ENCODE measurements around the gene FAM107A.
A peak's percentile ranks its signal among the peaks of the same experiment; 100 is the strongest.

Gene FAM107A

GRCh38 chr3:58577269-58577821, at the start of gene FAM107A:
Gene FAM107A, minus strand, starts transcription at chr3:58577391. Its CDS starts 7,531 bp downstream, at chr3:58569860.
- peak within 1 kb of the TSS; percentile 22 for H3K4me3 ChIP-seq (ENCODE audit: low read length)
- peak; percentile 38 for DNase-seq (ENCODE audit: low read depth)
- TF ChIP-seq, protein P1, sequence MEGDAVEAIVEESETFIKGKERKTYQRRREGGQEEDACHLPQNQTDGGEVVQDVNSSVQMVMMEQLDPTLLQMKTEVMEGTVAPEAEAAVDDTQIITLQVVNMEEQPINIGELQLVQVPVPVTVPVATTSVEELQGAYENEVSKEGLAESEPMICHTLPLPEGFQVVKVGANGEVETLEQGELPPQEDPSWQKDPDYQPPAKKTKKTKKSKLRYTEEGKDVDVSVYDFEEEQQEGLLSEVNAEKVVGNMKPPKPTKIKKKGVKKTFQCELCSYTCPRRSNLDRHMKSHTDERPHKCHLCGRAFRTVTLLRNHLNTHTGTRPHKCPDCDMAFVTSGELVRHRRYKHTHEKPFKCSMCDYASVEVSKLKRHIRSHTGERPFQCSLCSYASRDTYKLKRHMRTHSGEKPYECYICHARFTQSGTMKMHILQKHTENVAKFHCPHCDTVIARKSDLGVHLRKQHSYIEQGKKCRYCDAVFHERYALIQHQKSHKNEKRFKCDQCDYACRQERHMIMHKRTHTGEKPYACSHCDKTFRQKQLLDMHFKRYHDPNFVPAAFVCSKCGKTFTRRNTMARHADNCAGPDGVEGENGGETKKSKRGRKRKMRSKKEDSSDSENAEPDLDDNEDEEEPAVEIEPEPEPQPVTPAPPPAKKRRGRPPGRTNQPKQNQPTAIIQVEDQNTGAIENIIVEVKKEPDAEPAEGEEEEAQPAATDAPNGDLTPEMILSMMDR (conservative IDR thresholded peaks at IDR 0.05; ENCODE audit: low read depth, low read length) = peak; percentile 67

DNA sequence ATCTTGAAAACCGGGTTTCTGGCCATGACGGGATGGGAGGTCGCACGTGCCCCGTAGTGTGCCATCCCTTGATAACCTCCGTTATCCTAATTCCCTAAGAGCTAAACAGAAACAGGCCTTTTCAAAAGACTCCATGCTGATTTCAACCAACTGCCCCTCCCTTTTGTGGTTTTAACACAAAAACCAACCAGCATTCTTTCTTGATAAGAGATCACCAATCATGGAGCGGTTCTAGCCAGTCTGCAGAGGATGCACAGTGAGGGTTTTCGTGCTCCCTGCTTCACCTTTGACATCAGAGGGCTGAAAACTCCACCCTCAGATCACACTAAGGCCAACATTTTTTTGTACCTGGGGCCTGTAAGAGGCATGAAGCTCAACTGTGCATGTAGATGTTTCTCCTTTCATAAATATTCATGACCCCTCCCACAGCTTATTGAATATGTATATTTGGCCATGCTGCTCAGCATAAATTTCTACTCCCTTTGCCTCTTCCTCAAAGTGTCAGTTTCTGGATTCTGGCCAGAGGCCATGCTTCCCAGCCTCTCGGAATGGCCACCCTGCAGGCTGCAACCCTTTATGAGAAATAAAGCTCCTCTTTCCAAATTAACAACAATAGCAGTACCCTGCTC, 48.1 kb upstream of the FAM107A start:
- H3K4me3 ChIP-seq (ENCODE audit: low read length) = no peak overlapping the region
- no peak for DNase-seq (ENCODE audit: low read depth)
- TF ChIP-seq, protein P1 (conservative IDR thresholded peaks at IDR 0.05; ENCODE audit: low read depth, low read length) = no peak

- no peak overlapping the region for H3K4me3 ChIP-seq (ENCODE audit: low read length)
- no peak for DNase-seq (ENCODE audit: low read depth)
- TF ChIP-seq, protein P1 (conservative IDR thresholded peaks at IDR 0.05; ENCODE audit: low read depth, low read length) = no peak
These were observed 47.4 kb upstream of the FAM107A start for GRCh38 chr3:58624550-58624949.

DNA sequence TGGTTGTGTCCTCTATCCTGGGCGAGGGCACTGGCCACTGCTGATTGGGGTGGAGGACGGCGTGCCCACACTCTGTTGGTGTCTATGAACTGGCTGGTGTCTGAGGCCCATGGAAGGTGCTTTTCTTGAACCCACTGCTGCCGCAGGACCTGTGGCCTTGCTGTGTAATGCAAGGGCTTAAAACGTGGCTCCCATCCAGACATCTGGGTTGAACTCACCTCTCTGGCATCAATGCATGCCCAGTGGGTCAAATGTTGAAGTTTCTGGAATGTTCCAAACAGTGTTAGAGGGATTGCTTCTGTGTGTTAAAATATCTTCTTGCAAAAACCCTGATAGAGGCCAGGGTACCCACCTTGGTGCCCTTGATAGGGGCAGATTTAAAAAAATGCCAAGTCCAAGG, 46.8 kb upstream of the FAM107A start:
- no peak for DNase-seq (ENCODE audit: low read depth)
- TF ChIP-seq, protein P1 (conservative IDR thresholded peaks at IDR 0.05; ENCODE audit: low read depth, low read length) = no peak
- no peak overlapping the region for H3K4me3 ChIP-seq (ENCODE audit: low read length)

DNA sequence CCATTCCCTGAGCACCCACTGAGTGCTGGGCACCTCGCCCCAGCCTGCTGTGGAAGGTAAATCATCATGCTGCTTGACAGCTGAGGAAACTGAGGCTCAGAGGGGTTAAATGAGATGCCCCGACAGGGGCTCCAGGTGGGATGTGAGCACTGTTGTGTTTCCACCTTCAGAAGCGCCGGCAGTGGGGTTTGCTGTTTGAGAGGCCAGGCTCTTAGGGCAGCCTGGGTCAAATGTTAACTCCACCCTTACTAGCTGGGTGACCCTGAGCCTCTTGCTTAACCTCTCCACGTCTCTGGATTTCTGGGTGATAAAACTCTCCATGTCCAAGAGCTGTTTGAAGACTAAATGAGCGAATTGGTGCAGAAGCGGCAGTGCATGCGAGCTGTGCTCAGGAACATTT, 46.3 kb upstream of the FAM107A start:
- H3K4me3 ChIP-seq (ENCODE audit: low read length) = no peak overlapping the region
- DNase-seq (ENCODE audit: low read depth) = no peak
- TF ChIP-seq, protein P1 (conservative IDR thresholded peaks at IDR 0.05; ENCODE audit: low read depth, low read length) = no peak

DNA sequence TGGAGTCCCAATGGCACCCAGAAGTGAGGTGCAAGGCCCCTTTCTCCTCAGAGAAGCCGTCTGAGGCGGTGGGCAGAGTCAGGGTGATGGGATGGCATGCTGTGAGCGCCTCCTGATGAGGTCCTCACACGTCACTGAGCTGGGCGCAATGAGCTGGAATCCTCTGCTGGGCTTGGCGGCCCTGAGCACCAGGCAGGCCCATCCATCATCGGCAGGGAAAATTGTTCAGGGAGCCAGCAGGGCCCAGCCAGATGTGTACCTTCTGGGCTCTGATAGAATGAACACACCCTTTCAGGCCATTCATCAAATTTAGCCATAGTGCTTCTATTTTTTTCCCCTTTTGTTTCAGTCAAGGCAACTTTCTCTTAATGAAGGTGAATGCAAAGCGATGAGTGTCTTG, 45.7 kb upstream of the FAM107A start:
- H3K4me3 ChIP-seq (ENCODE audit: low read length) = no peak overlapping the region
- no peak for DNase-seq (ENCODE audit: low read depth)
- TF ChIP-seq, protein P1 (conservative IDR thresholded peaks at IDR 0.05; ENCODE audit: low read depth, low read length) = no peak

DNA sequence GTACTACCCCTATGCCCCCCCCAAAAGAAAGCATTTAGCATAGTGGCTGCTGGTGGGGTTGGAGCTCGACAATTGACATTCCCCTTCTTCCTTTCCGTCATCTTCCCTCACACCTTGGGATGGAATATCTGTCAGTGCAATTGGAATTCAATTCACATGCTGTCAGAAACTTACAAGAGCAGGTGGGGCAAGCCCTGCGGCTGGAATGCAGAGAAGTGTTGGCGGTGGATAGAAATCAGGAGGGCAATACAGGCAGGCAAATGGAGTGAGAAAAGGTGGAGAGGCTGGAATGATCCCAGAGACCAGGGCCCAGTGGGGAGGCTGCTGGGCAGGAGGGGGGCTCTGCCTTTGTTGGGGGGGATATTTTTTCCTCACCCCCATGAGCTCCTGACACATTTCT, 45.2 kb upstream of the FAM107A start:
- H3K4me3 ChIP-seq (ENCODE audit: low read length) = no peak overlapping the region
- TF ChIP-seq, protein P1 (conservative IDR thresholded peaks at IDR 0.05; ENCODE audit: low read depth, low read length) = no peak
- DNase-seq (ENCODE audit: low read depth) = no peak
